ENCODE results near the gene PPM1H.

PPM1H gene

GRCh38 chr12:62656591-62657362 lies 278.2 kb downstream of the PPM1H start:
- peak; percentile 31; the same call in 2 of the 3 replicates for ATAC-seq (ENCODE audit: insufficient read depth, low read depth)
- no peaks in the 10 kb centered on the region for H4K20me1 ChIP-seq (ENCODE audit: insufficient read depth, low read length)
- H3K4me3 ChIP-seq (ENCODE audit: low read depth in 1 of 2, low read length in 2 of 2), result no peak overlapping the region
- no peaks in the 10 kb centered on the region for H3K9me3 ChIP-seq (ENCODE audit: insufficient read depth, low read length, severe bottlenecking)
- H3K4me2 ChIP-seq (ENCODE audit: insufficient read depth, low read length), result no peak overlapping the region
- H3K9ac ChIP-seq (ENCODE audit: low read depth, low read length), result no peak overlapping the region
- no peak overlapping the region for H2AFZ ChIP-seq (ENCODE audit: low read depth, low read length)
- no peak for DNase-seq
- no peaks in the 10 kb centered on the region for H3K79me2 ChIP-seq (ENCODE audit: insufficient read depth, low read length)
- no peaks in the 10 kb centered on the region for H3K36me3 ChIP-seq (ENCODE audit: insufficient read depth, low read length)
- no peaks in the 10 kb centered on the region for H3K4me1 ChIP-seq (ENCODE audit: insufficient read depth, low read length)
- H3K27ac ChIP-seq (ENCODE audit: low read length), result no peak overlapping the region
- TF ChIP-seq CTCF (IDR thresholded peaks at IDR 0.05; ENCODE audit: borderline replicate concordance, extremely low read depth, low read length, poor library complexity, severe bottlenecking) (no peak), EZH2 (IDR thresholded peaks at IDR 0.05; ENCODE audit: borderline replicate concordance, low read depth, low read length, severe bottlenecking) (no peak)
- H3K27me3 ChIP-seq (ENCODE audit: insufficient read depth, low read length, poor library complexity), result no peaks in the 10 kb centered on the region

- no peak for DNase-seq
- Histone ChIP-seq H3K9me3 (ENCODE audit: insufficient read depth, low read length, severe bottlenecking) (no peaks in the 10 kb centered on the region), H3K27ac (ENCODE audit: low read length) (no peak overlapping the region), H3K36me3 (ENCODE audit: insufficient read depth, low read length) (no peaks in the 10 kb centered on the region), H4K20me1 (ENCODE audit: insufficient read depth, low read length) (no peaks in the 10 kb centered on the region), H2AFZ (ENCODE audit: low read depth, low read length) (no peak overlapping the region), H3K79me2 (ENCODE audit: insufficient read depth, low read length) (no peaks in the 10 kb centered on the region), H3K27me3 (ENCODE audit: insufficient read depth, low read length, poor library complexity) (no peaks in the 10 kb centered on the region), H3K9ac (ENCODE audit: low read depth, low read length) (no peak overlapping the region), H3K4me1 (ENCODE audit: insufficient read depth, low read length) (no peaks in the 10 kb centered on the region), H3K4me3 (ENCODE audit: low read depth in 1 of 2, low read length in 2 of 2) (no peak overlapping the region), H3K4me2 (ENCODE audit: insufficient read depth, low read length) (no peak overlapping the region)
- no peak for ATAC-seq (ENCODE audit: insufficient read depth, low read depth)
- TF ChIP-seq CTCF (IDR thresholded peaks at IDR 0.05; ENCODE audit: borderline replicate concordance, extremely low read depth, low read length, poor library complexity, severe bottlenecking), result no peak
- no peak for TF ChIP-seq EZH2 (IDR thresholded peaks at IDR 0.05; ENCODE audit: borderline replicate concordance, low read depth, low read length, severe bottlenecking)
Measured at GRCh38 chr12:62655666-62656151, 279.2 kb downstream of the PPM1H start.

GRCh38 chr12:62654326-62655241 lies 280.4 kb downstream of the PPM1H start:
- Histone ChIP-seq H3K79me2 (ENCODE audit: insufficient read depth, low read length) (no peaks in the 10 kb centered on the region), H3K4me1 (ENCODE audit: insufficient read depth, low read length) (no peaks in the 10 kb centered on the region), H3K4me2 (ENCODE audit: insufficient read depth, low read length) (no peak overlapping the region), H3K27ac (ENCODE audit: low read length) (no peak overlapping the region), H3K9me3 (ENCODE audit: insufficient read depth, low read length, severe bottlenecking) (no peaks in the 10 kb centered on the region), H3K36me3 (ENCODE audit: insufficient read depth, low read length) (no peaks in the 10 kb centered on the region), H3K27me3 (ENCODE audit: insufficient read depth, low read length, poor library complexity) (no peaks in the 10 kb centered on the region), H4K20me1 (ENCODE audit: insufficient read depth, low read length) (no peaks in the 10 kb centered on the region), H3K9ac (ENCODE audit: low read depth, low read length) (no peak overlapping the region), H2AFZ (ENCODE audit: low read depth, low read length) (no peak overlapping the region), H3K4me3 (ENCODE audit: low read depth in 1 of 2, low read length in 2 of 2) (no peak overlapping the region)
- peak; percentile 86 for ATAC-seq (ENCODE audit: insufficient read depth, low read depth)
- peak; percentile 22 for DNase-seq
- TF ChIP-seq CTCF (IDR thresholded peaks at IDR 0.05; ENCODE audit: borderline replicate concordance, extremely low read depth, low read length, poor library complexity, severe bottlenecking) (no peak), EZH2 (IDR thresholded peaks at IDR 0.05; ENCODE audit: borderline replicate concordance, low read depth, low read length, severe bottlenecking) (no peak)
